Esophagus squamous epithelium (tissue), 5 donors: ENCODE data around the gene DBNDD1. TPM values are rescaled to one million over a fixed set of nuclear protein-coding genes. Genes with fewer than 3 reads are reported as not detected.
"Not testable (repeated sequence)": the region's sequence is repeated elsewhere in the genome, so short reads cannot be mapped to it uniquely, and the experiment has no call there.

ENCODE experiments used
- DNase-seq: peaks from one replicate; lab custom pipeline; 2025; lab: John Stamatoyannopoulos, UW
- H3K27ac ChIP-seq, 4 donors: fragments of 200-600 bp; sonication (generic); one replicate each; pipeline ENCODE4 v1.5.1; 2016 to 2019; ENCODE audit warnings: mild to moderate bottlenecking in 1 of 4
- H3K27me3 ChIP-seq, 4 donors: fragments of 200-600 bp; sonication (generic); 1 replicate in 3 of 4; 2 replicates in 1 of 4; pipeline versions ENCODE4 v1.5.1 to v1.6.0; 2017 to 2021; ENCODE audit warnings: antibody characterized with exemption in 1 of 4
- H3K36me3 ChIP-seq, 3 donors: fragments of 200-600 bp; sonication (generic); one replicate each; pipeline ENCODE4 v1.5.1; 2016 to 2019
- H3K4me1 ChIP-seq, 3 donors: fragments of 200-600 bp; sonication (generic); one replicate each; pipeline ENCODE4 v1.5.1; 2017 to 2019
- H3K4me3 ChIP-seq, 4 donors: fragments of 200-600 bp; sonication (generic); 1 replicate in 3 of 4; 2 replicates in 1 of 4; pipeline ENCODE4 v1.5.1; 2016 to 2019; ENCODE audit warnings: mild to moderate bottlenecking in 2 of 4, moderate library complexity in 1 of 4
- H3K9me3 ChIP-seq, 3 donors: fragments of 200-600 bp; sonication (generic); one replicate each; pipeline ENCODE4 v1.5.1; 2016 to 2019
- POLR2A ChIP-seq, 4 donors: fragments of 450-650 bp; IDR thresholded peaks; one replicate each; pipeline ENCODE4 v1.6.1; 2017; ENCODE audit warnings: antibody characterized with exemption in 4 of 4, mild to moderate bottlenecking in 4 of 4, moderate library complexity in 3 of 4
- WGBS, 2 donors: methylation state at CpG; one replicate each; pipeline ENCODE4 v1.1.5; 2018; 5-methylcytosine and 5-hydroxymethylcytosine counted together
- intact Hi-C: fragments of 100-400 bp; cut with DNase I; formaldehyde crosslinking; loops from one replicate; pipeline ENCODE4 v1.15.0; 2022
- total RNA-seq, 4 donors: library from RNA; depleted of rRNA; stranded (reverse); fragments of >200 nt; gene quantifications; one replicate each; pipeline ENCODE4 v1.1.0, GENCODE V29; 2016
- TF ChIP-seq, protein P1 (sequence below), 6 experiments: fragments of 450-650 bp in 4 of 6; fragments of 200-600 bp in 2 of 6; sonication (generic) in 2 of 6; IDR thresholded peaks; one replicate each; pipeline ENCODE4 v1.5.1; 2016 to 2019; ENCODE audit warnings: antibody characterized with exemption in 6 of 6, mild to moderate bottlenecking in 4 of 6, moderate library complexity in 4 of 6
- donor health status: DM: yes; HTN: yes; CAD: no.

DBNDD1 gene
- total RNA-seq, 4 donors from 2014 or later, result 5.8 to 29.2 (median 12.7) TPM

DNA sequence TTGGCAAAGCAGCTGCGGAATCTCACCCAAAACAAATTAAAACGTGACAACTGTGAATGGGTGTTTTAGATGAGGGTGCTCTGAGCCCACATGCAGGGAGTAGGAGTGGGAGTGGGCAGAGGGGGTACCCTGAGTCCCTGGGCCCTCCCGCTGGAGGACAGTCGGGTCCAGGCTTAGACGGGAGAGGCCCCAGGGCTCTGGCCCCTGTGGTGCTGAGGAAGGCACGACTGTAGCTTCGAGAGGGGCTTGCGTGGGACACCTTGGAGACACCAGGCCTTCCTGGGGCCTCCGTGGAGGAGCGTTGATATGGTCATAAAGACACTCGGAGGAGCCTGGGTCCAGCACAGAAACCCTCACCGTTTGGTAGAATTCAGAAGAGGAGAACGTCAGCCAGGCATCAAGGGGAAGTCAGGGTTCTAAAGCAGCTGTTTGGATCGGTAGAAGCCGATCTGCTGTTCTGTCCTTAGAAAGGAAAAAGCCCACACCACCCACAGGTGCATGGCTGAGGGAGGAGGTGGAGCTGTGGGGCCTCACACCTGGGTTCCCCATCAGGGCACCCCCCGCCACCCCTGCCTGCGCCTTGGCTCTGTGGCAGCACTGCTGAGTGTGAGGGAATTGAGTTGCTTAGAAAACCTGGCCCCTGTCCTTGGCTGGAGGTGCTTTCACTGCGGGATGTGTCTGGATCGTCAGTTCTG lies 18.4 kb downstream of the DBNDD1 start:
- TF ChIP-seq, protein P1, sequence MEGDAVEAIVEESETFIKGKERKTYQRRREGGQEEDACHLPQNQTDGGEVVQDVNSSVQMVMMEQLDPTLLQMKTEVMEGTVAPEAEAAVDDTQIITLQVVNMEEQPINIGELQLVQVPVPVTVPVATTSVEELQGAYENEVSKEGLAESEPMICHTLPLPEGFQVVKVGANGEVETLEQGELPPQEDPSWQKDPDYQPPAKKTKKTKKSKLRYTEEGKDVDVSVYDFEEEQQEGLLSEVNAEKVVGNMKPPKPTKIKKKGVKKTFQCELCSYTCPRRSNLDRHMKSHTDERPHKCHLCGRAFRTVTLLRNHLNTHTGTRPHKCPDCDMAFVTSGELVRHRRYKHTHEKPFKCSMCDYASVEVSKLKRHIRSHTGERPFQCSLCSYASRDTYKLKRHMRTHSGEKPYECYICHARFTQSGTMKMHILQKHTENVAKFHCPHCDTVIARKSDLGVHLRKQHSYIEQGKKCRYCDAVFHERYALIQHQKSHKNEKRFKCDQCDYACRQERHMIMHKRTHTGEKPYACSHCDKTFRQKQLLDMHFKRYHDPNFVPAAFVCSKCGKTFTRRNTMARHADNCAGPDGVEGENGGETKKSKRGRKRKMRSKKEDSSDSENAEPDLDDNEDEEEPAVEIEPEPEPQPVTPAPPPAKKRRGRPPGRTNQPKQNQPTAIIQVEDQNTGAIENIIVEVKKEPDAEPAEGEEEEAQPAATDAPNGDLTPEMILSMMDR (IDR thresholded peaks at IDR 0.05), result no peak
- no peak for TF ChIP-seq POLR2A (IDR thresholded peaks at IDR 0.05)
- Histone ChIP-seq H3K36me3 (peaks cover 0 to 32% (median 0%) of the 10 kb centered on the region in 3 donors), H3K27me3 (no peaks in the 10 kb centered on the region), H3K27ac (no peak overlapping the region), H3K4me1 (peaks cover 0 to 12% (median 7%) of the 10 kb centered on the region in 3 donors), H3K4me3 (no peak overlapping the region), H3K9me3 (peaks cover 0 to 2% (median under 1%) of the 10 kb centered on the region in 3 donors)
- DNase-seq, result no peak
- intact Hi-C loops, result no loop called here
- WGBS, 2 donors, result 84 to 85% methylated on average over 15 to 17 of the region's 19 CpGs

DNA sequence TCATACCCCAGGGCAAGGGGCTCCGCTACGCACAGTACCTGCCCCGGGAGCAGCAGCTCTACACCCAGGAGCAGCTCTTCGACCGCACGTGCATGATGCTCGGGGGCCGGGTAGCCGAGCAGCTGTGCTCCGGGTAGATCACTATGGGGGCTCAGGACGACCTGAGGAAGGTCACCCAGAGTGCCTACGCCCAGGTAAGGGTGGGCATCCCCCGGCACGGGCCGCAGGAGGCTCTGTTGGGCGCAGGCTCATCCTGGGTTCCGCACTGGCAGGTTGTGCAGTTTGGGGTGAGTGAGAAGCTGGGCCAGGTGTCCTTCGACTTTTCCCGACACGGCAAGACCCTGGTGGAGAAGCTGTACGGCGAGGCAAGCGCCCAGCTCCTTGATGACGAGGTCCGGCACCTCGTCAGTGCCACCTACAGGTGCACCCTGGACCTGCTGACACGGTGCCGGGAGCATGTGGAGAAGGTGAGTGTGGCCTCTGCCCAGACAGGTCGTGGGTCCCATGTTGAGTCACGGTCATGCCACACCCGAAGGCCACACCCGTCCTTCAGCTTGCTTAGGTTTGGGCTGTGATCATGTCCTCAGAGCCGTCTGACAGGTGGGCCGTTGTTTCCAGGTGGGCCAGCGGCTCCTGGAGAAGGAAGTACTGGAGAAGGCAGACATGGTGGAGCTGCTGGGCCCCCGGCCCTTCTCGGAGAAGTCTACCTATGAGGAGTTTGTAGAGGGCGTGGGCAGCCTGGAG lies 19.3 kb downstream of the DBNDD1 start:
- Histone ChIP-seq H3K4me3 (no peak overlapping the region), H3K36me3 (peaks cover 0 to 32% (median 0%) of the 10 kb centered on the region in 3 donors), H3K4me1 (peaks cover 0 to 12% (median 7%) of the 10 kb centered on the region in 3 donors), H3K9me3 (peaks cover 0 to 10% (median 8%) of the 10 kb centered on the region in 3 donors), H3K27me3 (no peaks in the 10 kb centered on the region), H3K27ac (peak overlapping the region in 2 of 4 donors; percentile 18 to 28)
- 79 to 84% methylated on average over 8 to 18 of the region's 38 CpGs for WGBS, 2 donors
- DNase-seq, result no peak
- intact Hi-C loops, result no loop called here
- TF ChIP-seq, protein P1 (IDR thresholded peaks at IDR 0.05), result peak in 2 of 6 experiments; percentile 23 to 55
- no peak for TF ChIP-seq POLR2A (IDR thresholded peaks at IDR 0.05)

DNA sequence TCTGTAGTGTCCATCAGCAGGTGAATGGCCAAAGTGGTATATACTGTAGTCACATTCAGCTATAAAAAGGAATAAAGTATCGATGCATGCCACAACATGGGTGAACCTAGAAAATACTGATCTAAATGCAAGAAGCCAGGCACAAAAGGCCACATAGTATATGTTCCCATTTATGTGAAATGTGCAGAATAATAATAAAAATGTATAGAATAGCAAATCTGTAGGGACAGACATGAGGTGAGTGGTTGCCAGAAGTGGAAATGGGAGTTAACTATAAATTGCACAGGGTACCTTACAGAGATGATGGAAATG lies 23.1 kb downstream of the DBNDD1 start:
- Histone ChIP-seq H3K36me3 (peaks cover 12 to 71% (median 12%) of the 10 kb centered on the region in 3 donors), H3K4me3 (no peak overlapping the region), H3K27ac (peak overlapping the region; percentile 71 to 94 (median 84)), H3K4me1 (peaks cover 0 to 12% (median 7%) of the 10 kb centered on the region in 3 donors), H3K9me3 (peaks cover 0 to 18% (median 10%) of the 10 kb centered on the region in 3 donors), H3K27me3 (no peaks in the 10 kb centered on the region)
- 94 to 95% methylated on average over 1 of the region's 1 CpG for WGBS, 2 donors
- TF ChIP-seq POLR2A (IDR thresholded peaks at IDR 0.05), result no peak
- TF ChIP-seq, protein P1 (IDR thresholded peaks at IDR 0.05), result no peak
- intact Hi-C loops, result no loop called here
- no peak for DNase-seq

DNA sequence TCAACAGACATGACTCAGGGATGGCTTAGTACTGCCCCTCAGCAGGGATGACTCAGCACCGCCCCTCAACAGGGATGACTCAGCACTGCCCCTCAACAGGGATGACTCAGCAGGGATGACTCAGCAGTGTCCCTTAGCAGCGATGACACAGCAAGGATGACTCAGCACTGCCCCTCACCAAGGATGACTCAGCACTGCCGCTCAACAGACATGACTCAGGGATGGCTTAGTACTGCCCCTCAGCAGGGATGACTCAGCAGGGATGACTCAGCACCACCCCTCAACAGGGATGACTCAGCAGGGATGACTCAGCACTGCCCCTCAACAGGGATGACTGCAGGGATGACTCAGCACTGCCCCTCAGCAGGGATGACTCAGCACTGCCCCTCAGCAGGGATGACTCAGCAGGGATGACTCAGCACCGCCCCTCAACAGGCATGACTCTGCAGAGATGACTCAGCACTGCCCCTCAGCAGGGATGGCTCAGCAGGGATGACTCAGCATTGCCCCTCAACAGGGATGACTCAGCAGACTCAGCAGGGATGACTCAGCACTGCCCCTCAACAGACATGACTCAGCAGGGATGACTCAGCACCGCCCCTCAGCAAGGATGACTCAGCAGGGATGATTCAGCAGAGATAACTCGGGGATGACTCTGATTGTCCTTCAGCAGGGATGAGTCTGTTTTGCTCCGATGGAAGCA lies 23.6 kb downstream of the DBNDD1 start:
- 36 to 80% methylated on average over 1 to 3 of the region's 7 CpGs for WGBS, 2 donors
- intact Hi-C loops, H3K27me3 ChIP-seq, H3K4me1 ChIP-seq, DNase-seq, H3K4me3 ChIP-seq: not testable (repeated sequence)
- H3K9me3 ChIP-seq, result peaks cover 0 to 18% (median 10%) of the 10 kb centered on the region in 3 donors
- H3K36me3 ChIP-seq, result peaks cover 12 to 75% (median 17%) of the 10 kb centered on the region in 3 donors
- H3K27ac ChIP-seq, result peak overlapping the region; percentile 71 to 94 (median 84)

DNA sequence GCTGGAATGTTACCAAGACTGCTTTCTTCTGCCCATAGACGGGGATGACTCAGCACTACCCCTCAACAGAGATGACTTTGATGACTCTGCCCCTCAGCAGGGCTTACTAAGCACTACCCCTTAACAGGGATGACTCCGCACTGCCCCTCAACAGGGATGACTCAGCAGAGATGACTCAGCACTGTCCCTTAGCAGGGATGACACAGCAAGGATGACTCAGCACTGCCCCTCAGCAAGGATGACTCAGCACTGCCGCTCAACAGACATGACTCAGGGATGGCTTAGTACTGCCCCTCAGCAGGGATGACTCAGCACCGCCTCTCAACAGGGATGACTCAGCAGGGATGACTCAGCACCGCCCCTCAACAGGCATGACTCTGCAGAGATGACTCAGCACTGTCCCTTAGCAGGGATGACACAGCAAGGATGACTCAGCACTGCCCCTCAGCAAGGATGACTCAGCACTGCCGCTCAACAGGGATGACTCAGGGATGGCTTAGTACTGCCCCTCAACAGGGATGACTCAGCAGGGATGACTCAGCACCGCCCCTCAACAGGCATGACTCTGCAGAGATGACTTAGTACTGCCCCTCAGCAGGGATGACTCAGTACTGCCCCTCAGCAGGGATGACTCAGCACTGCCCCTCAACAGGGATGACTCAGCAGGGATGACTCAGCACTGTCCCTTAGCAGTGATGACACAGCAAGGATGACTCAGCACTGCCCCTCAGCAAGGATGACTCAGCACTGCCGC lies 24.4 kb downstream of the DBNDD1 start:
- Histone ChIP-seq H3K36me3 (peaks cover 12 to 75% (median 21%) of the 10 kb centered on the region in 3 donors), H3K27ac (peak overlapping the region; percentile 71 to 94 (median 84)), H3K9me3 (peaks cover 0 to 18% (median 10%) of the 10 kb centered on the region in 3 donors)
- H3K27me3 ChIP-seq, intact Hi-C loops, H3K4me1 ChIP-seq, H3K4me3 ChIP-seq, DNase-seq: not testable (repeated sequence)
- 37 to 39% methylated on average over 3 of the region's 8 CpGs for WGBS, 2 donors
